Retina (tissue), 1 donor: Measurements from ENCODE around the gene KLHL35.
A peak's percentile ranks its signal among the peaks of the same experiment; 100 is the strongest.

ENCODE experiments used
- DNase-seq: peaks from one replicate; pipeline ENCODE4 v3.0.0-alpha.2; 2016

Gene KLHL35

GRCh38 chr11:75432911-75433321 is at the start of gene KLHL35:
Gene KLHL35 (minus strand): TSS chr11:75433203. CDS start chr11:75430629, 2,574 bp downstream.
- DNase-seq: peak; percentile 64

- DNase-seq: no peak
Measured at GRCh38 chr11:75481922-75482606, 49.1 kb upstream of the KLHL35 start.

- no peak for DNase-seq
Measured at GRCh38 chr11:75481223-75481921, 48.4 kb upstream of the KLHL35 start.

- no peak for DNase-seq
Measured at GRCh38 chr11:75480185-75481175, 47.5 kb upstream of the KLHL35 start.

GRCh38 chr11:75479597-75480145 is 46.7 kb upstream of the KLHL35 start:
- DNase-seq: no peak

- DNase-seq: no peak
Measured at GRCh38 chr11:75478783-75479596, 46.0 kb upstream of the KLHL35 start.

- DNase-seq: no peak
Measured at GRCh38 chr11:75477614-75477935, 44.6 kb upstream of the KLHL35 start.

GRCh38 chr11:75476739-75477613 is 44.0 kb upstream of the KLHL35 start:
- DNase-seq: no peak

GRCh38 chr11:75475767-75476650 is 43.0 kb upstream of the KLHL35 start:
- no peak for DNase-seq

GRCh38 chr11:75474878-75475766 is 42.1 kb upstream of the KLHL35 start:
- no peak for DNase-seq

- DNase-seq: no peak
Measured at GRCh38 chr11:75474240-75474639, 41.2 kb upstream of the KLHL35 start.

- no peak for DNase-seq
Measured at GRCh38 chr11:75473684-75474083, 40.7 kb upstream of the KLHL35 start.

- no peak for DNase-seq
Measured at GRCh38 chr11:75472081-75472732, 39.2 kb upstream of the KLHL35 start.

- DNase-seq: peak; percentile 44
Measured at GRCh38 chr11:75471176-75471973, 38.4 kb upstream of the KLHL35 start.

- DNase-seq: no peak
Measured at GRCh38 chr11:75470476-75471080, 37.6 kb upstream of the KLHL35 start.

- DNase-seq: no peak
Measured at GRCh38 chr11:75469785-75470405, 36.9 kb upstream of the KLHL35 start.
